ENCODE results near the gene SRRM2. TPM values are rescaled to one million over a fixed set of nuclear protein-coding genes. Genes with fewer than 3 reads are reported as not detected.

Gene SRRM2
- total RNA-seq, 4 donors from 2014 or later, result 73.9 to 398 (median 255) TPM

Small RNA genes lying within 50 kb of the gene (small RNA-seq; reads per million reads assigned to genes)
- gene SNORA3C, result 0 to 0.27 (median 0) reads per million in 4 donors

Other genes with a start within 250 kb of the SRRM2 start
- 10 to 100 TPM; 37.5 to 62.2 (median 50.9) TPM for gene ATP6V0C, start 238.7 kb upstream of the SRRM2 start, total RNA-seq
- gene AMDHD2, start 232.3 kb upstream of the SRRM2 start, total RNA-seq, result 10 to 100 TPM; 14.0 to 29.1 (median 23.4) TPM
- under 1 TPM in 1 of 4 donors, not detected in 3; 0.40 TPM for gene CEMP1, start 221.2 kb upstream of the SRRM2 start, total RNA-seq
- gene PDPK1, start 214.6 kb upstream of the SRRM2 start, total RNA-seq, result 10 to 100 TPM; 30.8 to 43.1 (median 36.5) TPM
- gene KCTD5, start 70.1 kb upstream of the SRRM2 start, total RNA-seq, result 10 to 100 TPM; 15.1 to 31.1 (median 19.5) TPM
- gene PRSS27, start 32.4 kb upstream of the SRRM2 start, total RNA-seq, result 10 to 100 TPM in 1 of 4 donors, 1 to 10 TPM in 2, under 1 TPM in 1; 0.67 to 10.3 (median 2.4) TPM
- gene ELOB, start 24.6 kb downstream of the SRRM2 start, total RNA-seq, result 100 to 1,000 TPM; 216 to 269 (median 251) TPM
- gene PRSS33, start 34.9 kb downstream of the SRRM2 start, total RNA-seq, result not detected
- gene PRSS41, start 45.8 kb downstream of the SRRM2 start, total RNA-seq, result not detected
- gene PRSS21, start 64.6 kb downstream of the SRRM2 start, total RNA-seq, result not detected
- gene ZG16B, start 77.7 kb downstream of the SRRM2 start, total RNA-seq, result 10 to 100 TPM in 1 of 4 donors, not detected in 3; 37.5 TPM
- gene PRSS22, start 105.5 kb downstream of the SRRM2 start, total RNA-seq, result 1 to 10 TPM in 2 of 4 donors, not detected in 2; 1.0 to 2.7 TPM
- gene FLYWCH2, start 130.6 kb downstream of the SRRM2 start, total RNA-seq, result 10 to 100 TPM; 21.9 to 69.1 (median 38.8) TPM
- 10 to 100 TPM; 34.5 to 66.5 (median 51.2) TPM for gene FLYWCH1, start 159.3 kb downstream of the SRRM2 start, total RNA-seq
- gene KREMEN2, start 211.6 kb downstream of the SRRM2 start, total RNA-seq, result not detected
- 1 to 10 TPM; 1.9 to 6.4 (median 4.1) TPM for gene PAQR4, start 216.7 kb downstream of the SRRM2 start, total RNA-seq
- gene PKMYT1, start 227.8 kb downstream of the SRRM2 start, total RNA-seq, result 1 to 10 TPM in 2 of 4 donors, not detected in 2; 1.6 to 1.7 TPM